Measurements from ENCODE around the gene ADGRG6. TPM values are rescaled to one million over a fixed set of nuclear protein-coding genes. Genes with fewer than 3 reads are reported as not detected.

ADGRG6 gene
- total and polyA plus RNA-seq, 9 of the 15 experiments (the other 6 are each of a cell fraction or from before 2014, with no cell fraction given), result under 0.01 to 0.11 (median 0.05) TPM; not detected in 5

- no peaks in the 10 kb centered on the region for H3K79me2 ChIP-seq (ENCODE audit: control insufficient read depth, insufficient read depth, low read length)
- DNase-seq (ENCODE audit: extremely low read depth in 1 of 4, low spot score in 3 of 4), result no peak
- H2AFZ ChIP-seq (ENCODE audit: low read depth, low read length), result no peak overlapping the region
- ChIA-PET POLR2A (no interaction called here), CTCF (ENCODE audit: low intra/inter-chr PET ratio) (no interaction called here)
- WGBS (ENCODE audit: insufficient coverage, low coverage, missing lambda C conversion rate), result 0% methylated on average over 1 of the region's 1 CpG
- H3K4me3 ChIP-seq, result no peak overlapping the region
- no peak overlapping the region for H3K9ac ChIP-seq (ENCODE audit: insufficient read depth in 1 of 2, low read depth in 2 of 2, low read length in 2 of 2)
- no peaks in the 10 kb centered on the region for H3K27me3 ChIP-seq (ENCODE audit: control insufficient read depth in 2 of 2, insufficient read depth in 2 of 2, low read length in 2 of 2)
- H4K20me1 ChIP-seq (replicated peaks; ENCODE audit: control insufficient read depth, insufficient read depth, low read length), result no peaks in the 10 kb centered on the region
- H3K9me3 ChIP-seq (replicated peaks; ENCODE audit: control insufficient read depth, insufficient read depth, low read depth, low read length), result no peaks in the 10 kb centered on the region
- FAIRE-seq, result no peak
- in situ Hi-C loops (cut with MboI), result no loop called here
- H3K4me1 ChIP-seq (replicated peaks in 1 of 2; ENCODE audit: control insufficient read depth in 2 of 2, insufficient read depth in 2 of 2, low read length in 2 of 2), result no peaks in the 10 kb centered on the region
- ATAC-seq, result no peak
- no peak overlapping the region for H3K27ac ChIP-seq (ENCODE audit: extremely low read depth, low read depth, low read length)
- BruUV-seq (replicated peaks), result no TSS peak
- H3K9me1 ChIP-seq (ENCODE audit: control insufficient read depth, insufficient read depth, low read length), result no peaks in the 10 kb centered on the region
- intact Hi-C loops (cut with micrococcal nuclease), result no loop called here
- H3K36me3 ChIP-seq (ENCODE audit: control insufficient read depth, insufficient read depth, low read length), result no peaks in the 10 kb centered on the region
- no peak for TF ChIP-seq TAF15 (IDR thresholded peaks at IDR 0.05; ENCODE audit: low read depth, low read length)
- TF ChIP-seq GTF2A2 (tag; IDR thresholded peaks at IDR 0.05), result no peak
- TF ChIP-seq ZNF586 (CRISPR knock-in tag; conservative IDR thresholded peaks at IDR 0.05), result no peak
- no peak for TF ChIP-seq U2AF2 (optimal IDR thresholded peaks at IDR 0.05; ENCODE audit: low read depth, low read length)
- TF ChIP-seq ZNF668 (CRISPR knock-in tag; IDR thresholded peaks at IDR 0.05), result no peak
- no peak for TF ChIP-seq ATF4 (CRISPR knock-in tag; IDR thresholded peaks at IDR 0.05)
- TF ChIP-seq ZNF408 (CRISPR knock-in tag; IDR thresholded peaks at IDR 0.05; ENCODE audit: low read depth), result no peak
- no peak overlapping the region for H3K4me2 ChIP-seq (ENCODE audit: insufficient read depth, low read length)
Observed at GRCh38 chr6:142482249-142482648, 180.4 kb downstream of the ADGRG6 start.
